GM12864 (cell line): ENCODE data around the gene ZEB2.

ENCODE experiments used
- DNase-seq: peaks from one replicate; pipeline ENCODE4 v3.0.0-alpha.2; 2011; ENCODE audit warnings: low read depth
- H3K4me3 ChIP-seq: 2 replicates; pipeline ENCODE4 v1.5.1; 2011; ENCODE audit warnings: mild to moderate bottlenecking, low read depth, low read length, control low read depth
- CTCF ChIP-seq: IDR thresholded peaks from 2 replicates; pipeline ENCODE4 v1.5.1; 2011; ENCODE audit warnings: low read depth, mild to moderate bottlenecking, moderate library complexity, low read length, control low read depth, inconsistent platforms; ENCODE audit errors: missing control alignments

ZEB2 gene

GRCh38 chr2:144354953-144355352, 165.0 kb downstream of the ZEB2 start:
- no peak overlapping the region for H3K4me3 ChIP-seq
- no peak for DNase-seq
- no peak for TF ChIP-seq CTCF

- no peak for DNase-seq
- no peak for TF ChIP-seq CTCF
- H3K4me3 ChIP-seq, result no peak overlapping the region
These were observed 168.2 kb downstream of the ZEB2 start for GRCh38 chr2:144351687-144352086.

- no peak overlapping the region for H3K4me3 ChIP-seq
- TF ChIP-seq CTCF, result no peak
- no peak for DNase-seq
These were observed 169.6 kb downstream of the ZEB2 start for GRCh38 chr2:144350151-144350802.

GRCh38 chr2:144349674-144350073, 170.2 kb downstream of the ZEB2 start:
- H3K4me3 ChIP-seq, result no peak overlapping the region
- no peak for TF ChIP-seq CTCF
- no peak for DNase-seq

GRCh38 chr2:144348846-144349245, 171.1 kb downstream of the ZEB2 start:
- DNase-seq, result no peak
- no peak for TF ChIP-seq CTCF
- no peak overlapping the region for H3K4me3 ChIP-seq

- no peak overlapping the region for H3K4me3 ChIP-seq
- TF ChIP-seq CTCF, result no peak
- no peak for DNase-seq
These were observed 173.7 kb downstream of the ZEB2 start for GRCh38 chr2:144346229-144346628.

GRCh38 chr2:144343145-144343544, 176.8 kb downstream of the ZEB2 start:
- TF ChIP-seq CTCF, result no peak
- no peak for DNase-seq
- no peak overlapping the region for H3K4me3 ChIP-seq
